Measurements from ENCODE around the gene RASGEF1C.

DNA sequence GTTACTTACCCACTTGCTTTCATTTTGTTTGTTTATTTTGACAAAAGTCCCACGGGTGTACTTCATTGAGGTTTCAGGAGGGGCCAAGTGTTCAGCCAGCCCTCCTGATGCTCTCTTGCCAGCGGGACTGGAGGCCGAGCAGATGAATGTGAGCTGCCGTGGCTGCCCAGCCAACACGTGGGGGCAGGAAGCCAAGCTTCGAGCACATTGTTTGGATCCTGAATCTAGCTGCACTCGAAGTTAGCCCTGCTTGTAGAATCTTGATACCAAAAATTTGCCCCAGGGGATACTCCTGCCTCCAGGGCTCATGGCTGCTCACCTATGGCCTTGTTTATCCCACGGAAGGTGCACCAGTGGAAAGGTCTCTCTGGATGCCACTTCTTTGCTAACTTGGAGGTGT, 49.3 kb downstream of the RASGEF1C start:
- TF ChIP-seq, protein P1, sequence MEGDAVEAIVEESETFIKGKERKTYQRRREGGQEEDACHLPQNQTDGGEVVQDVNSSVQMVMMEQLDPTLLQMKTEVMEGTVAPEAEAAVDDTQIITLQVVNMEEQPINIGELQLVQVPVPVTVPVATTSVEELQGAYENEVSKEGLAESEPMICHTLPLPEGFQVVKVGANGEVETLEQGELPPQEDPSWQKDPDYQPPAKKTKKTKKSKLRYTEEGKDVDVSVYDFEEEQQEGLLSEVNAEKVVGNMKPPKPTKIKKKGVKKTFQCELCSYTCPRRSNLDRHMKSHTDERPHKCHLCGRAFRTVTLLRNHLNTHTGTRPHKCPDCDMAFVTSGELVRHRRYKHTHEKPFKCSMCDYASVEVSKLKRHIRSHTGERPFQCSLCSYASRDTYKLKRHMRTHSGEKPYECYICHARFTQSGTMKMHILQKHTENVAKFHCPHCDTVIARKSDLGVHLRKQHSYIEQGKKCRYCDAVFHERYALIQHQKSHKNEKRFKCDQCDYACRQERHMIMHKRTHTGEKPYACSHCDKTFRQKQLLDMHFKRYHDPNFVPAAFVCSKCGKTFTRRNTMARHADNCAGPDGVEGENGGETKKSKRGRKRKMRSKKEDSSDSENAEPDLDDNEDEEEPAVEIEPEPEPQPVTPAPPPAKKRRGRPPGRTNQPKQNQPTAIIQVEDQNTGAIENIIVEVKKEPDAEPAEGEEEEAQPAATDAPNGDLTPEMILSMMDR (IDR thresholded peaks at IDR 0.05) = no peak
- TF ChIP-seq POLR2A (IDR thresholded peaks at IDR 0.05) (no peak), EP300 (IDR thresholded peaks at IDR 0.05) (no peak), POLR2AphosphoS5 (IDR thresholded peaks at IDR 0.05) (no peak)
